NCI-H526 (cell line): Measurements from ENCODE around the gene PARVB.

ENCODE experiments used
- DNase-seq, 2 experiments: peaks; one replicate each; lab custom pipeline; 2025; lab: John Stamatoyannopoulos, UW

Gene PARVB

GRCh38 chr22:44028091-44028490 lies 4.0 kb downstream of the PARVB start:
- DNase-seq, result no peak

GRCh38 chr22:44029069-44029468 lies 5.0 kb downstream of the PARVB start:
- no peak for DNase-seq

- DNase-seq, result no peak
Observed at GRCh38 chr22:44030051-44030701, 6.1 kb downstream of the PARVB start.

- DNase-seq, result no peak
Observed at GRCh38 chr22:44030702-44031082, 6.6 kb downstream of the PARVB start.

DNA sequence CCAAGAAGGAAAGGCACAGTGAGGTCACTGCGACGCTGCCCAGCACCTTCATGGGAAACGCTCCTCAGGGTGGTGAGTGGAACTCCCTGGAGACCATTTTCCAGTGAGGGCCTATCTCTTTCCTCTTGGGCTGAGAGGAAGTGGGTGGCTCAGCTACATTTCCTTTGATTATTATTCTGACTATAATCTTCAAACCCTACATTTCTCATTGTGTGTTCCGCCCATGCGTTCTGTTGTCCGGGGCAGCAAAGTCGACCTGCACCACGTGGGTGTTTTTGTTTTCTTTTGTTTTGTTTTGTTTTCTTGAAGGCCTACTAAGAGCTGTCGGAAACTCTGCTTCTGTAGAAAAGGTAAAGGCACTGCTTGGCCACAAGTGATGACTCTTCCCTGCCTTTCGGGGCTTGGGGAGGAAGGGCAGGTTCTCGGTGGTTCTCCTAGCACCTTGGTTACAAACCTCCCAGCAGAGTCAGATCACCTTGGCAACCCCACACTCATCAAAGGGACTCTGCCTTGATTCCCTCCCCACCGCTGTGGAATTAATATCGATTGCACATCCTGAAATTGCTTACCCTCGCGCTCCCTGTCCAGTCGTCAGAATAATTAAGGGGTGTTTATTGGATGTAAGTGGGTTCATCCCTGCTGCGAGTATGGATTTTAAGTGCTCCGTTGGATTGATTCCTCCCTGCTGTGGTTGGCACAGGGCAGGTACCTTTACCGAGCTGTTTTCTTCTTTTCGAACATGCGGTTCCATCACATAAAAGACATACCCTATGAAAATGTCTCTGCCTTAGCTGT lies 7.3 kb downstream of the PARVB start:
- no peak for DNase-seq

GRCh38 chr22:44032126-44032730 lies 8.1 kb downstream of the PARVB start:
- DNase-seq, result peak in 1 of 2 experiments; percentile 26

- no peak for DNase-seq
Observed at GRCh38 chr22:44033287-44033686, 9.2 kb downstream of the PARVB start.

- no peak for DNase-seq
Observed at GRCh38 chr22:44033694-44034093, 9.6 kb downstream of the PARVB start.

- no peak for DNase-seq
Observed at GRCh38 chr22:44037519-44038375, 13.6 kb downstream of the PARVB start.

GRCh38 chr22:44039566-44040171 lies 15.6 kb downstream of the PARVB start:
- no peak for DNase-seq

DNA sequence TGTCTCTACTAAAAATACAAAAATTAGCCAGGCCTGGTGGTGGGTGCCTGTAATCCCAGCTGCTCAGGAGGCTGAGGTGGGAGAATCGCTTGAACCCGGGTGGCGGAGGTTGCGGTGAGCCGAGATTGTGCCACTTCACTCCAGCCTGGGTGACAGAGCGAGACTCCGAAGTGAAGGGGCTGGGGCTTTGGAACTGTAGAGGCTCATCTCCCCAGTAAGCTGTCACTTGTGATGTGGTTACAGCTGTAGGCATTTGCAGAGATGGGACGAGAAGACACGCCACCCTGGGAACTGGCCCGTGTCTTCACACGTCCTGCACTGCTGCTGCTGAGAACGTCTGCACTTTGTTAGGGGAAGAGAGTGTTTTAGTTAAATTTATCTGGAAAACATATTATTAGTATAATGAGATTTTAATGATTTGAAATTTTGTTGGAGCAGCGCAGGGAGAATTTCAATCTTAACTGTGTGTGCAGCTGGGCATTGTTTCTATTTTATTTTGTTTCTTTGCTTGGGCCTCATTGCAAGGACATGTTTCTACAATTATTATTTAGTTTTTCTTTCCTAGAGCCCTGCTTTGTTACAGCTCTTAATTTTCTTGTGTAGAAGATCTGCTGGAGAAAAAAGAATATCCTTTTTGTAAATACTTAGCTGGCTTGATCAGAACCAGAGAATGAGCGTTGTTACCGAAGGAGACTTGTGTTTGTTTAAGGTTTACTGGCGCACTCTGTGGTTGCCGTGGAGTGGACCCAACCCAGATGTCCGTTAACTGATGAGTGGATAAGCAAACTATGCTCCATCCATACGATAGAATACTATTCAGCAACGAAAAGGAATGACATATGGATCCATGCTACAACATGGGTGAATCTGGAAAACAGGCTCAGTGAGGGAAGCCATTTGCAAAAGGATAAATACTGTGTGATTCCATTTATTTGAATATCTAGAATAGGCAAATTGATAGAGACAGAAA lies 18.4 kb downstream of the PARVB start:
- no peak for DNase-seq

GRCh38 chr22:44045145-44045544 lies 21.0 kb downstream of the PARVB start:
- no peak for DNase-seq

- no peak for DNase-seq
Observed at GRCh38 chr22:44046485-44047141, 22.5 kb downstream of the PARVB start.

DNA sequence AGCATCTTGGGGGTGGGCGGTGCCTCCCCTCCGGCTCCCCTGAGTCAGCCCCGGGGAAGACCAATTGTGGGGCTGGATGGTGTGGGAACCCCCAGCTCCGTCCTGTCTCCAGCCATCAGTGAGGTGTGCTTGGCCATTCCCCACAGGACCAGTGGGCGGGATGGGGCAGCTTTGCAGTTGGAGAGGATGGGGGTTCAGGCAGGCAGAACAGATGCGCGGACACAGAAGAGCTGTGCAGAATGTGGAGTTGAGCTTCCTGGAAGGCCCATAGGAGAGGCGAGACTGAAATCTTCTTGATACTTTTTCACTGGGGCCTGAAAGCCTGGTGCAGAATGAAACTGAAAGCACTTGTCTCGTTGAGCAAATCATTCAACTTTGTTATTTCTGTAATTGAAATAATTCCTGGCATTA lies 23.8 kb downstream of the PARVB start:
- no peak for DNase-seq

GRCh38 chr22:44049486-44050231 lies 25.6 kb downstream of the PARVB start:
- DNase-seq, result no peak

GRCh38 chr22:44050766-44051355 lies 26.8 kb downstream of the PARVB start:
- DNase-seq, result no peak

DNA sequence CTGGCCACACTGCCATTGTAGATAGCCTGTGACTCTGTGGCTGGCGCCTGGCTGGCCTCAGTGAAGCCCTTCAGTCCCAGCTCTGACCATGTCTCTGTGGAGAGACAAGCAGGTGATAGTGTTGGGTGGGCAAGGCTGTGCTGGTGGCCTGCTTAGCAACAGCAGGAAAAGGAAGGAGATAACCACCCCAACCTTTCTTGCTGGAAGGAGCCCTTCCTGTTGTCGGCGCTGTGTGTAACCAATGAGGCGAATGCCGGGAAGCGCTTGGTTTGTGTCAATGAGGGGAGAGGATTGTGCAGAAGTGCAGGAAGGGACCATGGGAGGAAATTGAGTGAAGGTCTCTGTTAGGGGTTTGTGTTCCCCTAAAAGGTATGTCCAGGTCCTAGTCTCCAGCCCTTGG lies 27.3 kb downstream of the PARVB start:
- no peak for DNase-seq

DNA sequence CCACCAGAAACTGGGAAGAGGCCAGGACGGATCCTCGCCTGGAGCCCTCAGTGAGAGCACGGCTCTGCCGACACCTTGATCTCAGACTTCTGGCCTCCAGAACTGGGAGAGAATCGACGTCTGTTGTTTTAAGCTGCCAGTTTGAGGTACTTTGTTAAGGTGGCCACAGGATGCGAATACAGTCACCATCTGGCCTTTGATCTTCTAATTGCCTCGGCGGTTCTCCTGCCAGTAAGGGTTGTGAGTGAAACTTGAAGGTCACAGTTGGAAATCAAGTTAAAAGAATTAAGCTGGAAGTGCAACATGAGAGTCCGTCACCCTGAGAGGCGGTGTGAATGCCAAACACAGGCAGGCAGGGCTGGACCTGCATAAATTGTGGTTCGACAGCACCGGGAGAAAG lies 27.9 kb downstream of the PARVB start:
- DNase-seq, result no peak

- DNase-seq, result no peak
Observed at GRCh38 chr22:44055805-44056204, 31.7 kb downstream of the PARVB start.
